ENCODE results near the gene TPPP.

Gene TPPP

GRCh38 chr5:665541-665955 lies 27.6 kb downstream of the TPPP start:
- DNase-seq (ENCODE audit: low read depth, low spot score) = no peak

GRCh38 chr5:664994-665360 lies 28.2 kb downstream of the TPPP start:
- DNase-seq (ENCODE audit: low read depth, low spot score) = no peak

GRCh38 chr5:664343-664993 lies 28.7 kb downstream of the TPPP start:
- no peak for DNase-seq (ENCODE audit: low read depth, low spot score)

GRCh38 chr5:663436-664342 lies 29.5 kb downstream of the TPPP start:
- DNase-seq (ENCODE audit: low read depth, low spot score) = no peak

- DNase-seq (ENCODE audit: low read depth, low spot score) = no peak
Observed at GRCh38 chr5:662751-663435, 30.3 kb downstream of the TPPP start.

- no peak for DNase-seq (ENCODE audit: low read depth, low spot score)
Observed at GRCh38 chr5:661891-662750, 31.0 kb downstream of the TPPP start.

GRCh38 chr5:660491-661030 lies 32.6 kb downstream of the TPPP start:
- no peak for DNase-seq (ENCODE audit: low read depth, low spot score)

- DNase-seq (ENCODE audit: low read depth, low spot score) = no peak
Observed at GRCh38 chr5:659496-660263, 33.5 kb downstream of the TPPP start.

GRCh38 chr5:658103-658502 lies 35.0 kb downstream of the TPPP start:
- DNase-seq (ENCODE audit: low read depth, low spot score) = no peak

- DNase-seq (ENCODE audit: low read depth, low spot score) = peak; percentile 82
Observed at GRCh38 chr5:657570-657969, 35.6 kb downstream of the TPPP start.

- no peak for DNase-seq (ENCODE audit: low read depth, low spot score)
Observed at GRCh38 chr5:655406-655805, 37.7 kb downstream of the TPPP start.

GRCh38 chr5:654071-654778 lies 38.9 kb downstream of the TPPP start:
- DNase-seq (ENCODE audit: low read depth, low spot score) = no peak

GRCh38 chr5:652773-653350 lies 40.3 kb downstream of the TPPP start:
- no peak for DNase-seq (ENCODE audit: low read depth, low spot score)

GRCh38 chr5:652023-652515 lies 41.1 kb downstream of the TPPP start:
- DNase-seq (ENCODE audit: low read depth, low spot score) = no peak

- DNase-seq (ENCODE audit: low read depth, low spot score) = no peak
Observed at GRCh38 chr5:651296-652022, 41.7 kb downstream of the TPPP start.

- no peak for DNase-seq (ENCODE audit: low read depth, low spot score)
Observed at GRCh38 chr5:647727-648126, 45.4 kb downstream of the TPPP start.

GRCh38 chr5:647311-647710 lies 45.8 kb downstream of the TPPP start:
- DNase-seq (ENCODE audit: low read depth, low spot score) = no peak

- no peak for DNase-seq (ENCODE audit: low read depth, low spot score)
Observed at GRCh38 chr5:646396-647201, 46.6 kb downstream of the TPPP start.

All from smooth muscle cell of the brain vasculature (primary cell).